GM21825 (cell line): Measurements from ENCODE around the gene KRTAP6-1.

ENCODE experiments used
- ATAC-seq: cut with Tn5 transposase; IDR thresholded peaks from one replicate; pipeline ENCODE4 v1.9.1; 2021; ENCODE audit warnings: mild to moderate bottlenecking, moderate library complexity; ENCODE audit not compliant: unreplicated experiment

The KRTAP6-1 gene

GRCh38 chr21:30613836-30614235 is at the start of gene KRTAP6-1:
Gene KRTAP6-1, minus strand, starts transcription at chr21:30613930. Its CDS starts 26 bp downstream, at chr21:30613904.
- no peak for ATAC-seq

GRCh38 chr21:30652891-30653290 is 39.2 kb upstream of the KRTAP6-1 start:
- ATAC-seq = no peak

- no peak for ATAC-seq
These were observed 33.2 kb upstream of the KRTAP6-1 start for GRCh38 chr21:30646904-30647414.

- ATAC-seq = no peak
These were observed 28.8 kb upstream of the KRTAP6-1 start, which contains the start of gene KRTAP20-3 for GRCh38 chr21:30642564-30642963. Gene KRTAP20-3, plus strand, starts transcription at chr21:30642864.

- ATAC-seq = no peak
These were observed 25.0 kb upstream of the KRTAP6-1 start for GRCh38 chr21:30638686-30639085.

GRCh38 chr21:30634906-30635305 is 21.2 kb upstream of the KRTAP6-1 start, which contains the start of gene KRTAP20-2:
Gene KRTAP20-2, plus strand, starts transcription at chr21:30635206. Its CDS starts 58 bp downstream, at chr21:30635264.
- no peak for ATAC-seq

- no peak for ATAC-seq
These were observed 15.5 kb upstream of the KRTAP6-1 start for GRCh38 chr21:30629200-30629599.

GRCh38 chr21:30628109-30628508 is 14.4 kb upstream of the KRTAP6-1 start:
- ATAC-seq = no peak

- ATAC-seq = no peak
These were observed 11.9 kb upstream of the KRTAP6-1 start for GRCh38 chr21:30625449-30626165.

GRCh38 chr21:30623362-30623761 is 9.6 kb upstream of the KRTAP6-1 start:
- ATAC-seq = no peak

- no peak for ATAC-seq
These were observed 6.8 kb upstream of the KRTAP6-1 start, which contains the start of gene KRTAP20-4 for GRCh38 chr21:30620522-30620921. Gene KRTAP20-4, plus strand, starts transcription at chr21:30620627.

GRCh38 chr21:30620080-30620479 is 6.3 kb upstream of the KRTAP6-1 start:
- no peak for ATAC-seq

GRCh38 chr21:30616125-30616524 is 2.4 kb upstream of the KRTAP6-1 start, which contains the start of gene KRTAP20-1:
Gene KRTAP20-1, plus strand, starts transcription at chr21:30616425. Its CDS starts 30 bp downstream, at chr21:30616455.
- ATAC-seq = no peak

- no peak for ATAC-seq
These were observed 1.5 kb upstream of the KRTAP6-1 start for GRCh38 chr21:30615199-30615598.

GRCh38 chr21:30612132-30612531 is 1.6 kb downstream of the KRTAP6-1 start:
- no peak for ATAC-seq

- no peak for ATAC-seq
These were observed 7.8 kb downstream of the KRTAP6-1 start for GRCh38 chr21:30605968-30606367.

- no peak for ATAC-seq
These were observed 12.9 kb downstream of the KRTAP6-1 start, which contains the start of gene KRTAP22-1 for GRCh38 chr21:30600787-30601186. Gene KRTAP22-1, plus strand, starts transcription at chr21:30601087.

- no peak for ATAC-seq
These were observed 14.9 kb downstream of the KRTAP6-1 start, which contains the start of gene KRTAP6-2 for GRCh38 chr21:30598802-30599201. Gene KRTAP6-2, minus strand, starts transcription at chr21:30598902. Its CDS starts 28 bp downstream, at chr21:30598874.

GRCh38 chr21:30592140-30592539 is 21.6 kb downstream of the KRTAP6-1 start, which contains the start of gene KRTAP6-3:
Gene KRTAP6-3, plus strand, starts transcription at chr21:30592440. Its CDS starts 6 bp downstream, at chr21:30592446.
- ATAC-seq = no peak

GRCh38 chr21:30590297-30590696 is 23.4 kb downstream of the KRTAP6-1 start, which contains the start of gene KRTAP22-2:
Gene KRTAP22-2, minus strand, starts transcription at chr21:30590397.
- ATAC-seq = no peak

- ATAC-seq = no peak
These were observed 30.9 kb downstream of the KRTAP6-1 start for GRCh38 chr21:30582870-30583269.

- ATAC-seq = no peak
These were observed 33.6 kb downstream of the KRTAP6-1 start for GRCh38 chr21:30580132-30580531.
